Measurements from ENCODE around the gene ULBP1.

DNA sequence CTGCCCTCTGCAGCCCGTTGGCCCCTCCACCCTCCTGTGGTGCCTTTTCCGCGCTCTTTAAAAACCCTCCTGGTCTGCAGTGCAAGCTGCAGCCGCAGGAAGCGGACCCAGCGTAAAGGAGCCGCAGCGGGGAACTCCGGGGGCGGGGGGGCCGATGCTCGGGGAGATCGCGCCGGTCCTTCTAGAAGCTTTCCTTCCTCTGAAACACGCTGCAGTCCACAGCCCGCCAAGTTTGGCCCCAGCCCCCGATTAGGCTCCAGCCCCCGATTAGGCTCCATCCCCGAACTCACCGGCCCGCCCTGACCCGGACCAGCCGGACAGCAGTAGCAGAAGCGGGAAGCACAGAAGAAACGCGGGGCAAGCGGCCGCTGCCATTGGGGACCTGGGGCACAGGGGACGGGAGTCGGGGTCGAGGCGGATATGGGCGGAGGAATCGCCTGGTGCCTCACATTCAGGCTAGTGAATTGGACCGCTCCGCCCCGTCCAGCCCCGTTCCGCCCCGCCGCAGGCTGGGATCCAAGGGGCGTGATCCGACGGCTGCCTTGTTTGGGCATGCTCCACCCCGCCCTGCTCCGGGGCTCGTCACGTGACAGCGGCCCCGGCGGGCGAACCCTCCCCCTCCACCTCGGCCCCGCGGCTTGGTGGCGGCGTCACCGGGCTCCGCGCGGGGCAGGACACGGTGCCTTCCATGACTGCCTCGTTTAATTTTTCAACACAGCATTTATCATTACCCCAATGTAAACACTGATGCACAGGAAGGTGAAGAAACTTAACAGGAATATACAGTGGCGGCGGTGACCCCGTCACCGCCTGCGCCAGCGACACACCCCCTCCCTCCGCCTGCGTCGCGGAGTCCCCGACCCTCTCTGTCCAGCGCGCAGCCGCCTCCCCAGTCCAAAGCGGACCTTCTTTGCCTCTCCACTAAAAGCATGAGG lies 41.3 kb downstream of the ULBP1 start:
- TF ChIP-seq, protein P1, sequence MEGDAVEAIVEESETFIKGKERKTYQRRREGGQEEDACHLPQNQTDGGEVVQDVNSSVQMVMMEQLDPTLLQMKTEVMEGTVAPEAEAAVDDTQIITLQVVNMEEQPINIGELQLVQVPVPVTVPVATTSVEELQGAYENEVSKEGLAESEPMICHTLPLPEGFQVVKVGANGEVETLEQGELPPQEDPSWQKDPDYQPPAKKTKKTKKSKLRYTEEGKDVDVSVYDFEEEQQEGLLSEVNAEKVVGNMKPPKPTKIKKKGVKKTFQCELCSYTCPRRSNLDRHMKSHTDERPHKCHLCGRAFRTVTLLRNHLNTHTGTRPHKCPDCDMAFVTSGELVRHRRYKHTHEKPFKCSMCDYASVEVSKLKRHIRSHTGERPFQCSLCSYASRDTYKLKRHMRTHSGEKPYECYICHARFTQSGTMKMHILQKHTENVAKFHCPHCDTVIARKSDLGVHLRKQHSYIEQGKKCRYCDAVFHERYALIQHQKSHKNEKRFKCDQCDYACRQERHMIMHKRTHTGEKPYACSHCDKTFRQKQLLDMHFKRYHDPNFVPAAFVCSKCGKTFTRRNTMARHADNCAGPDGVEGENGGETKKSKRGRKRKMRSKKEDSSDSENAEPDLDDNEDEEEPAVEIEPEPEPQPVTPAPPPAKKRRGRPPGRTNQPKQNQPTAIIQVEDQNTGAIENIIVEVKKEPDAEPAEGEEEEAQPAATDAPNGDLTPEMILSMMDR (IDR thresholded peaks at IDR 0.05), result peak in 1 of 6 experiments; percentile 18
- no peak for TF ChIP-seq POLR2A (IDR thresholded peaks at IDR 0.05)
